Frontal cortex (tissue), 4 donors: Measurements from ENCODE around the gene PSME2. TPM values are rescaled to one million over a fixed set of nuclear protein-coding genes. Genes with fewer than 3 reads are reported as not detected.

Experiments used
- DNase-seq, 2 donors: peaks; one replicate each; pipeline ENCODE4 v3.0.0; 2012; ENCODE audit warnings: low spot score in 2 of 2
- FAIRE-seq: peaks from 2 replicates; lab custom pipeline; 2012; peaks lifted over from hg19 to GRCh38; lab: Jason Lieb, UNC
- small RNA-seq: library from RNA; depleted of rRNA; stranded (forward); fragments of <200 nt; gene quantifications from one replicate; pipeline ENCODE3, GENCODE V24; 2014
- total RNA-seq: library from RNA; depleted of rRNA; stranded (reverse); fragments of >200 nt; gene quantifications from one replicate; pipeline ENCODE4 v1.2.3, GENCODE V29; 2014
- donor health status: control.
- donor health status: control.
- donor health status: control.

The PSME2 gene
- total RNA-seq, 1 donor from 2014 or later, result 25.7 TPM

DNA sequence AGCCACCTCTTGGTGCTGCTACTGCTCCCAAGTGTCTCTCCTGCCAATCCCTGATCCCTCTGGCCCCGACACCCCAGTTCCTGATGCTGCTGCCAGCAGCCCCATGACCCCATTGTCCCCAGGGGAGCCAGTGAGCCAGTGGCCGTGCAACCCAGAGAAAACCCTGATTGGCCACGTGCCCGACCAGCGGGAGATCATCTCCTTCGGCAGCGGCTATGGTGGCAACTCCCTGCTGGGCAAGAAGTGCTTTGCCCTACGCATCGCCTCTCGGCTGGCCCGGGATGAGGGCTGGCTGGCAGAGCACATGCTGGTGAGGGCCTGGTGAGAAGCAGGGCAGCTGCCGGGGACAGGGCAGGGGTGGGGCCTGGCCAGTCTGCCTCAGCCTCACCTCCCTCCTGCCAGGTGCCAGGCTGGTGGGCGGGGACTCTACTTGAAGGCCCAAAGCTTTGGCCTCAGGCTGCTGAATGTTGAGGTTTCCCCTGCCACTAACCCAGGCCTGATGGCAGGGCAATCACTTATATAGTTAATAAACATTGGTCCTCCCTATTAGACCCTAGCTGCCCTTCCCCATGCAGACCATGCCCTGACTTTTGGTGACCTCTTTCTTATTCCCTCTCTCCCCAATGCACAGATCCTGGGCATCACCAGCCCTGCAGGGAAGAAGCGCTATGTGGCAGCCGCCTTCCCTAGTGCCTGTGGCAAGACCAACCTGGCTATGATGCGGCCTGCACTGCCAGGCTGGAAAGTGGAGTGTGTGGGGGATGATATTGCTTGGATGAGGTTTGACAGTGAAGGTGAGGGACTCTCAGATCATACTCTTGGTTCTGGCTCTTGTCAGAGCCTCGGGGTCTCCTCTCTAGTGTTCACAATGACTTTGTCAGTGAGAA lies 47.2 kb downstream of the PSME2 start:
- DNase-seq (no peak), FAIRE-seq (no peak)

DNA sequence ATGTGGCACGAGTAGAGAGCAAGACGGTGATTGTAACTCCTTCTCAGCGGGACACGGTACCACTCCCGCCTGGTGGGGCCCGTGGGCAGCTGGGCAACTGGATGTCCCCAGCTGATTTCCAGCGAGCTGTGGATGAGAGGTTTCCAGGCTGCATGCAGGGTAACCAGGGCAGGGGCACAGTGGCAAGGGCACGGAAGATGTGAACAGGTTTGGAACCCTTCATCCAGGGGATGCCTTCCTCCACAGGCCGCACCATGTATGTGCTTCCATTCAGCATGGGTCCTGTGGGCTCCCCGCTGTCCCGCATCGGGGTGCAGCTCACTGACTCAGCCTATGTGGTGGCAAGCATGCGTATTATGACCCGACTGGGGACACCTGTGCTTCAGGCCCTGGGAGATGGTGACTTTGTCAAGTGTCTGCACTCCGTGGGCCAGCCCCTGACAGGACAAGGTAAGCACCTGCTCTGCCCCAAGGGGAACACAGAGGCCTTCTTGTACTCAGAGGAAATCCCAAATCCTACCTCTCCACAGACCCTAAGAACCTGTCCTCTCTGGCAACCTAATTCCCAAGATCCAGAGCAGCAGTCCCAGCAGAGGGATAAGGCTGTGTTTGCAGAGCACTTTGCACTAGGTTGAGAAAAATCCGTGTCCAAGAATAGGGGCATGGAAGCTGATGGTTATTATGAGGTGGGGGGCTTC lies 48.0 kb downstream of the PSME2 start:
- FAIRE-seq, result no peak
- DNase-seq, result no peak

DNA sequence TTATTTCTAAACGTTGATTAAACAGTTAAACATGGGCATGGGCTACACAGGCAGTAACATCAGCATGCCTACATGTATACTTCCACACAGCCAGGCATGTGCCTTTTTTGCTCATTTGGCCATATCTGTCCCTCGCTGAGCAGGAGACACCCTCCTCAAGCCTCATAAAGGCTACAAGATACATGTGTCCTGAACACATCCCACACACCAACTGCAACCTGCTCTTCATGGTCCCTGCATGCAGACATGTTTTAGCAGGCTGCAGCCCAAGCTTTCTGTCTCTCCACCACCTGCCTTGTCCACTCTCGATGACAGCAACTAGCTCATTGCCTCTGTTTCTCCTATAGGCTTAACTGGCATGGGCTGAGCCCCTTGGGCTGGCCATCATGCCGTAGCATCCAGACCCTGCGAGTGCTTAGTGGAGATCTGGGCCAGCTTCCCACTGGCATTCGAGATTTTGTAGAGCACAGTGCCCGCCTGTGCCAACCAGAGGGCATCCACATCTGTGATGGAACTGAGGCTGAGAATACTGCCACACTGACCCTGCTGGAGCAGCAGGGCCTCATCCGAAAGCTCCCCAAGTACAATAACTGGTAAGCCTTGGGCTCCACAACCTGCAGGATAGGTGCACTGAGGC lies 49.7 kb downstream of the PSME2 start:
- DNase-seq, result no peak

DNA sequence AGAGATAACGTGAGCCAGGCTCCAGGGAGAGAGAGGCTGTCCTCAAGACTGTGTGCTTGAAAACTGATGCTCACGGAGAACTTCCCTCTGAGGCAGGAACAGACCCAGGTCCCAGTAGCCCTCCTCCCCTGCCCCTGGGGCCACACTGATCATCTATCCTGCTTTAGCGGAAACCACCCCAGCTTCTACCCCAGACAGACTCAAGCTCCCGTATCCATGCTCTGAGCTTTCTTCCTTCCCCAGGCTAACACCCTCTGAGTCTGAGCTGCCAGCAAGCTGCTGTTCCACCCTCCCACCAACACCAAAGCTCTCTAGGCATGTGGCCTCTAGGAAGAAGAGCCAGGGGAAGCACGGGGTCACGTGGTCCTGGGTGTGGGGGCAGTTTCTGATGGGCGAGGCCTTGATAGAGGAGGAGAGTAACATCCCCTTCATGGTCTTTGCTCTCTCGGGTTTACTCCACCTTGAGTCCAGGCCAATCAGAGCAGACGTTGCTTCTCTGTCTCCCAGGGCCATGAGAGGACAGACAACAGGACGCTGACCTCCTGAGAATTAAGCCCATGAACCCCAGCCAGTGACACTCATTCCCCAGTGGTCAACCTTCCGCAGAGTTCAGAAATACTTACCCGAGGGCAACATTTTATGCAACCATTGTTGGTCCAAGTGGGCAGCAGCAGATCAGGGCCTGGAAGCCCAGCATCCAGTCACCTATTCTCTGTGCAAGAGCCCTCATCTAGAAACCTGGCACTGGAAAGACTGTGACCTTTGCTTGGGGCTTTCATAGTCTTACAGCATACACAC lies 50.9 kb downstream of the PSME2 start:
- no peak for FAIRE-seq
- no peak for DNase-seq

More for the DNA sequence above, 49.7 kb downstream of the PSME2 start:
- no peak for FAIRE-seq

DNA sequence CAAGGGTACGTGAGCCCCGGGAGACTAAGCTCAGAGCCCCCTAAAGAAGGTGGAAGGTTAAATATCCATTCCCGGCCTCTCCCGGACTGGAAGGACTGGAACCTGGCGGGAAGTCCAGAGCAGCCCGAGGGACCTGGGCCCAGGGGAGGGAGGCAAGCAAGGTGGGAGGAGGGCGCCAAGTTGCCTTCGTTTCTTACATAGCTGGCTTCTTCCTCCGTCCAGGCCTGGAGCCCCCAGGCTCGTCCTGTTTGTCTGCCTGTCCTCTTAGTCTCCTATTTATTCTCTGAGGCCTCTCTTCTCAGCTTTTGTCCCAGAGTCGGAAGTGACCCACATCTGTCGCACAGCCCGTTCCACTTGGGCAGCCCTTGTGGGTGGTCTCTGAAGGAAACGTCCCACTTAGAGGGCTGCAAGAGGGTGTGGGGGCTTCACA lies 51.6 kb downstream of the PSME2 start:
- FAIRE-seq, result no peak
- DNase-seq, result no peak

DNA sequence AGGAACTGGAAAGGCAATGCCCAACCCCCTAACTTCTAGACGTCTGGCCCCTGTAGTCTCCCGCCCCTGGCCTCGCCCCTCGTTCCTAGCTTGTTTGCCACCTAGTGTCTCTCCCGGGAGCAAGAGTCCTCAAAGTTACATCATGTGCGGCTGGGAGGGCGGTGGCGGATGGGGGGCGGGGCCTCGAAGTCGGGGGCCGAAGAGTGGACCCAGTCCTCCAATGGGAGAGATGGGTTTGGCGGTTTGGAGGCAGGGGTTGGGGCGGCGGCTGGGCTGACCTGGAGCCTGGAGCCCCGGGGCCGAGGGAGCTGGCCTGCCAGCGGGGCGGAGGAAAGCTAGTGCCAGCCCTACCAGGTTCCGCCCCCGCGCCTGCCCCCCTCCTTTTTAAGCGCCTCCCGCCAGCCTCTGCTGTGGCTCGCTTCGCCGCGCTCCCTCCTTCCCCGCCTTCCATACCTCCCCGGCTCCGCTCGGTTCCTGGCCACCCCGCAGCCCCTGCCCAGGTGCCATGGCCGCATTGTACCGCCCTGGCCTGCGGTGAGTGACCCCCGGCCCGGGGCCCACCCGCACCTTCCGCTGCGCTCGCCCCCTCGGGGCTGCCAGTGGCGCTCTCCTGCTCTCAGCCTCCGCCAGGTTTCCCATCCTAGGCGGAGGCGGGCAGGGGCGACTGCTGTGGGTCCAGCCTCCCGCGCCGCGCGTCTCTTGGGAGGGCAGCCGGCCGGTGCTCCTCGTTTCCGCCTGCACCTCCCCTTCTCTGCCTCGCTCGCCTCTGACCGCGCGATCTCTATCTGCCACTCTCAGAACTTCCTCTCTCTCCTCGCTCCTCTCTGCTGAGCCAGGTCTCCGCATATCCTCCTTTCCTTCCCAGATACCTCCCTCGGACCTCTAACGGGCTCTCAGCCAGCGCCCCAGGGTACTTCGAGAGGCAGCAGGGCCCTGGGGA lies 52.2 kb downstream of the PSME2 start, which contains the start of gene PCK2:
TSS of gene PCK2 (plus strand) at position 411 of the 940 bp plus-strand sequence. CDS start at position 506, 95 bp downstream.
- DNase-seq (peak; percentile 78 to 88), FAIRE-seq (no peak)

Small RNA genes within 50 kb of the gene (small RNA-seq; reads per million reads assigned to genes)
- not detected for gene AL136295.4
- gene IPO4, result not detected
- not detected for gene IRF9
- 0.08 reads per million for gene RNA5SP383

Other genes with a start within 250 kb of the PSME2 start
- gene DHRS4, start 192.8 kb downstream of the PSME2 start, total RNA-seq, result 7.3 TPM
- gene DHRS4L2, start 157.7 kb downstream of the PSME2 start, total RNA-seq, result 3.3 TPM
- gene CARMIL3, start 94.6 kb downstream of the PSME2 start, total RNA-seq, result 18.8 TPM
- gene CPNE6, start 75.0 kb downstream of the PSME2 start, total RNA-seq, result 35.5 TPM
- gene PCK2, start 52.3 kb downstream of the PSME2 start, total RNA-seq, result 1.6 TPM
- gene DCAF11, start 31.8 kb downstream of the PSME2 start, total RNA-seq, result 56.7 TPM
- gene NRL, start 31.7 kb downstream of the PSME2 start, total RNA-seq, result 1.2 TPM
- gene FITM1, start 16.0 kb downstream of the PSME2 start, total RNA-seq, result 0.41 TPM
- gene PSME1, start 10.4 kb downstream of the PSME2 start, total RNA-seq, result 20.4 TPM
- gene EMC9, start 5.0 kb downstream of the PSME2 start, total RNA-seq, result 8.6 TPM
- 23.2 TPM for gene RNF31, start 888 bp upstream of the PSME2 start, total RNA-seq
- gene IRF9, start 14.7 kb upstream of the PSME2 start, total RNA-seq, result 12.2 TPM
- gene REC8, start 25.5 kb upstream of the PSME2 start, total RNA-seq, result 15.1 TPM
- 12.6 TPM for gene IPO4, start 42.2 kb upstream of the PSME2 start, total RNA-seq
- 9.8 TPM for gene TM9SF1, start 48.8 kb upstream of the PSME2 start, total RNA-seq
- gene TSSK4, start 59.1 kb upstream of the PSME2 start, total RNA-seq, result not detected
- 40.4 TPM for gene CHMP4A, start 66.9 kb upstream of the PSME2 start, total RNA-seq
- gene MDP1, start 69.5 kb upstream of the PSME2 start, total RNA-seq, result 18.8 TPM
- gene NEDD8, start 85.8 kb upstream of the PSME2 start, total RNA-seq, result 62.8 TPM
- gene GMPR2, start 86.3 kb upstream of the PSME2 start, total RNA-seq, result 51.8 TPM
- 42.4 TPM for gene TINF2, start 96.0 kb upstream of the PSME2 start, total RNA-seq
- 0.82 TPM for gene TGM1, start 116.6 kb upstream of the PSME2 start, total RNA-seq
- gene RABGGTA, start 125.0 kb upstream of the PSME2 start, total RNA-seq, result 25.7 TPM
- gene DHRS1, start 153.2 kb upstream of the PSME2 start, total RNA-seq, result 8.2 TPM
- gene NOP9, start 153.2 kb upstream of the PSME2 start, total RNA-seq, result 22.8 TPM
- gene CIDEB, start 161.4 kb upstream of the PSME2 start, total RNA-seq, result 2.0 TPM
- 1.6 TPM for gene LTB4R2, start 163.5 kb upstream of the PSME2 start, total RNA-seq
- 1.2 TPM for gene LTB4R, start 164.9 kb upstream of the PSME2 start, total RNA-seq
- 0.82 TPM for gene ADCY4, start 188.5 kb upstream of the PSME2 start, total RNA-seq
- under 0.01 TPM for gene RIPK3, start 193.4 kb upstream of the PSME2 start, total RNA-seq
- gene NFATC4, start 221.6 kb upstream of the PSME2 start, total RNA-seq, result 2.9 TPM